ENCODE results near the gene A1CF.
"Not testable (repeated sequence)": the region's sequence is repeated elsewhere in the genome, so short reads cannot be mapped to it uniquely, and the experiment has no call there.

The A1CF gene

DNA sequence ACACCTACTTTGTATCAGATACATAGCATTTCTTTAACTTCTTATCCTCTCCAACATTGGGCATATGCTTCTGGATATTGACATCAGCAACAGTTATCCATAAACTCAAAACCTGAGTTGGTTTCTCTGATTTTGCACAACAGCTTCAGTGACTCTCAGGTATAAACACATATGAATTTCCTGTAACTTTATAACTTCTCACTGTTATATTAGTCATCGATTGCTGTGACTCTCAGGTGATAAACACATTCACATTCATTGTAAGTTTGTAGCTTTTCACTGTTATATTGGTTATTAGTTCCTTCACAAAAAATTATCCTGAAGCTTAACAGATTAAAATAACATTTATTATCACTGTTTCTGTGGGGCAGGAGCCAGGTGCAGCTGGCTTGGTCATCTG lies 88.7 kb downstream of the A1CF start:
- no peak for FAIRE-seq
- no peak for DNase-seq (ENCODE audit: extremely low spot score, insufficient read length, low read depth)

DNA sequence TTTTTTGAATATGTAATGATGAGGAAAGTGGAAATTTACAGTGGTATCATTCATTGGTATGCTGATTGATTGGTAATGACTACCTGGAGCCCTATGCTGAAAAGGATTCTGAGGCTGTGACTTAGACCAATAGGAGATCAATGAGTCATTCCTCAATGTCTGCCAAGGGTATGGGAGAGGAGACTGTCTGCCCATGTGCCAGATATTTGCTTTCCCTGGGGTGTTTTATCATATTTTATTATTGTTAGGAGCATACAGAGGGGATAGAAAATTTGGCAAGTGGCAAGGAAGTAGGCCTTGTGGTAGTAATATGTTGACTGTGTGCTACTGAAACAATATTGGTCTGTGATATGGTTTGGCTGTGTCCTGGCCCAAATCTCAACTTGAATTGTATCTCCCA lies 90.9 kb downstream of the A1CF start:
- no peak for DNase-seq (ENCODE audit: extremely low spot score, insufficient read length, low read depth)

GRCh38 chr10:50788951-50789945 lies 96.2 kb downstream of the A1CF start:
- no peak for FAIRE-seq

More for the DNA sequence above, 90.9 kb downstream of the A1CF start:
- no peak for FAIRE-seq

DNA sequence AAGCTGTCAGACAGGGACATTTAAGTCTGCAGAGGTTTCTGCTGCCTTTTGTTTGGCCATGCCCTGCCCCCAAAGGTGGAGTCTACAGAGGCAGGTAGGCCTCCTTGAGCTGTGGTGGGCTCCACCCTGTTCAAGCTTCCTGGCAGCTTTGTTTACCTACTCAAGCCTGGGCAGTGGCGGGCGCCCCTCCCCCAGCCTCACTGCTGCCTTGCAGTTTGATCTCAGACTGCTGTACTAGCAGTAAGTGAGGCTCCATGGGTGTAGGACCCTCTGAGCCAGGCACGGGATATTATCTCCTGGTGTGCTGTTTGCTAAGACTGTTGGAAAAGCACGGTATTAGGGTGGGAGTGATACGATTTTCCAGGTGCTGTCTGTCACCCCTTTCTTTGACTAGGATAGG lies 97.5 kb downstream of the A1CF start:
- DNase-seq (ENCODE audit: extremely low spot score, insufficient read length, low read depth); FAIRE-seq: not testable (repeated sequence)

More at GRCh38 chr10:50788951-50789945, 96.2 kb downstream of the A1CF start:
- no peak for DNase-seq (ENCODE audit: extremely low spot score, insufficient read length, low read depth)

- not testable (repeated sequence) for FAIRE-seq; DNase-seq (ENCODE audit: extremely low spot score, insufficient read length, low read depth)
These were observed 103.4 kb downstream of the A1CF start for GRCh38 chr10:50782017-50782416.

- DNase-seq (ENCODE audit: extremely low spot score, insufficient read length, low read depth); FAIRE-seq: not testable (repeated sequence)
These were observed 105.4 kb downstream of the A1CF start for GRCh38 chr10:50780036-50780435.

DNA sequence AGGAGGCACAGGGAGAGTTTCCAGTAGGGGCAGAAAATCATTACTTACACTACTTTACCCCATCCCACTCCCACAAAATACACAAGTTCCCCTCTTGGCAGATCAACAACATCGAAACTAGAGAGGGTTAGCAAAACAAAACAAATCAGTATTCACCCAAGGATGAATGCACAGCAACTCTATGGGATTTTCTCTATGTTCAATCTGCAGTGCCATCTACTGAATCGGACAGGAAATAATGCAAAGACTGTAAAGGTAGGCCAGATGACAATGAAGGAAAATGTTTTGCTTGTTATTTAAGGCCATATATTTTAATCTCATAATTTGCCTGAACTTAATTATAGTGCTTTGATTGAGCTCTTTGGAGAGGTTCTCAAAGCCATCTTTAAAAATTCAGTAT lies 110.6 kb downstream of the A1CF start:
- DNase-seq (ENCODE audit: extremely low spot score, insufficient read length, low read depth); FAIRE-seq: not testable (repeated sequence)

- FAIRE-seq; DNase-seq (ENCODE audit: extremely low spot score, insufficient read length, low read depth): not testable (repeated sequence)
These were observed 113.4 kb downstream of the A1CF start for GRCh38 chr10:50772042-50772441.

GRCh38 chr10:50766774-50767513 lies 118.5 kb downstream of the A1CF start:
- not testable (repeated sequence) for DNase-seq (ENCODE audit: extremely low spot score, insufficient read length, low read depth); FAIRE-seq

Data from GM18507 (cell line).